Loucy (cell line): ENCODE measurements around the gene GRIA2.
"Not testable (repeated sequence)": the region's sequence is repeated elsewhere in the genome, so short reads cannot be mapped to it uniquely, and the experiment has no call there.

Source experiments
- H2AFZ ChIP-seq: fragments of 200-600 bp; sonication (generic); 2 replicates; pipeline ENCODE4 v1.6.0; 2016; ENCODE audit warnings: antibody characterized with exemption, mild to moderate bottlenecking, low read length, moderate library complexity
- H3F3A ChIP-seq: fragments of 200-600 bp; 2 replicates; pipeline ENCODE4 v1.6.0; 2016; ENCODE audit warnings: antibody characterized with exemption, low read depth, mild to moderate bottlenecking
- H3K27me3 ChIP-seq: fragments of 200-600 bp; sonication (generic); 2 replicates; pipeline ENCODE4 v1.6.1; 2014; ENCODE audit warnings: low read length, mild to moderate bottlenecking; ENCODE audit not compliant: insufficient read depth, poor library complexity, severe bottlenecking
- H3K36me3 ChIP-seq: fragments of 200-600 bp; sonication (generic); 2 replicates; pipeline ENCODE4 v1.6.1; 2016; ENCODE audit warnings: low read length; ENCODE audit not compliant: insufficient read depth
- H3K4me1 ChIP-seq: fragments of 200-600 bp; sonication (generic); 2 replicates; pipeline ENCODE4 v1.5.1; 2014; ENCODE audit warnings: low read length, mild to moderate bottlenecking; ENCODE audit not compliant: insufficient read depth, poor library complexity, severe bottlenecking
- H3K4me2 ChIP-seq: fragments of 200-600 bp; sonication (generic); 2 replicates; pipeline ENCODE4 v1.6.0; 2014; ENCODE audit warnings: antibody characterized with exemption, low read length, low read depth, mild to moderate bottlenecking; ENCODE audit not compliant: poor library complexity, severe bottlenecking
- H3K4me3 ChIP-seq: fragments of 200-600 bp; sonication (generic); 2 replicates; pipeline ENCODE4 v1.5.1; 2014; ENCODE audit warnings: low read length, mild to moderate bottlenecking, mixed read lengths; ENCODE audit not compliant: poor library complexity, severe bottlenecking
- H3K79me2 ChIP-seq: fragments of 200-600 bp; sonication (generic); 2 replicates; pipeline ENCODE4 v1.6.1; 2014; ENCODE audit warnings: low read length; ENCODE audit not compliant: insufficient read depth
- H3K9ac ChIP-seq: fragments of 200-600 bp; sonication (generic); 2 replicates; pipeline ENCODE4 v1.6.0; 2014; ENCODE audit warnings: mild to moderate bottlenecking, low read depth, low read length, moderate library complexity; ENCODE audit not compliant: poor library complexity, severe bottlenecking
- H3K9me2 ChIP-seq: fragments of 200-600 bp; sonication (generic); replicated peaks from 2 replicates; pipeline ENCODE4 v1.6.1; 2016; ENCODE audit warnings: low read depth, low read length, mixed read lengths
- H3K9me3 ChIP-seq: fragments of 200-600 bp; sonication (generic); 2 replicates; pipeline ENCODE4 v1.6.1; 2014; ENCODE audit warnings: mild to moderate bottlenecking, antibody characterized with exemption, low read length, low read depth; ENCODE audit not compliant: insufficient read depth
- H4K20me1 ChIP-seq: fragments of 200-600 bp; sonication (generic); 2 replicates; pipeline ENCODE4 v1.6.0; 2014; ENCODE audit warnings: antibody characterized with exemption, low read length, mild to moderate bottlenecking; ENCODE audit not compliant: insufficient read depth, poor library complexity, severe bottlenecking
- EZH2phosphoT487 ChIP-seq: fragments of 200-600 bp; IDR thresholded peaks from 2 replicates; pipeline ENCODE4 v1.6.1; 2018; ENCODE audit warnings: antibody characterized with exemption, mild to moderate bottlenecking, moderate library complexity, borderline replicate concordance
- TF ChIP-seq, protein P1 (sequence below): fragments of 200-600 bp; sonication (generic); conservative IDR thresholded peaks from 2 replicates; pipeline ENCODE4 v1.5.1; 2014; ENCODE audit warnings: mild to moderate bottlenecking, antibody characterized with exemption, low read length

GRIA2 gene

DNA sequence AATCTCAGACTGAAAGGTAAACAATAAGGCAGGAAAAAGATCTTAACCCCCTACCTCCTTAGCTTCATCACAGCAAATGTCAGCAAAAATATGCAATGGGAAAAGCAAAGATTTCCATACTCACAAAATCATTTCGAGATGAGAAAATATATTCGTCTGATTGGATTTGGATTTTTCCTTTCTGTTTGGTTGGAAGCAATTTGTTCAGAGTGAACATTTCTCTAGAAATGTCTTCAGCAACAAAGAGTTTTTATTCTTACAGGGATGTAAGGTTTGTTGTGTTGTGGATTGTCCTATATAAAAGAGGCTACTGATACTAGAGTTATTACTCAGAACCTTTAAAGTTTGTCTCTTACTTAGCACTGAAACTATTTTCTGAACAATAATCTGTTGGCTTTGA is 23.8 kb downstream of the GRIA2 start:
- H3F3A ChIP-seq = no peaks in the 10 kb centered on the region
- H3K9me3 ChIP-seq = no peaks in the 10 kb centered on the region
- no peak overlapping the region for H2AFZ ChIP-seq
- H3K4me2 ChIP-seq = no peak overlapping the region
- H3K4me3 ChIP-seq = no peak overlapping the region
- H3K9me2 ChIP-seq = no peaks in the 10 kb centered on the region; the same call in 1 of the 2 replicates
- H3K9ac ChIP-seq = no peak overlapping the region
- no peaks in the 10 kb centered on the region for H3K4me1 ChIP-seq
- no peaks in the 10 kb centered on the region for H4K20me1 ChIP-seq
- H3K27me3 ChIP-seq = no peaks in the 10 kb centered on the region
- no peaks in the 10 kb centered on the region for H3K79me2 ChIP-seq
- no peak for TF ChIP-seq EZH2phosphoT487
- TF ChIP-seq, protein P1, sequence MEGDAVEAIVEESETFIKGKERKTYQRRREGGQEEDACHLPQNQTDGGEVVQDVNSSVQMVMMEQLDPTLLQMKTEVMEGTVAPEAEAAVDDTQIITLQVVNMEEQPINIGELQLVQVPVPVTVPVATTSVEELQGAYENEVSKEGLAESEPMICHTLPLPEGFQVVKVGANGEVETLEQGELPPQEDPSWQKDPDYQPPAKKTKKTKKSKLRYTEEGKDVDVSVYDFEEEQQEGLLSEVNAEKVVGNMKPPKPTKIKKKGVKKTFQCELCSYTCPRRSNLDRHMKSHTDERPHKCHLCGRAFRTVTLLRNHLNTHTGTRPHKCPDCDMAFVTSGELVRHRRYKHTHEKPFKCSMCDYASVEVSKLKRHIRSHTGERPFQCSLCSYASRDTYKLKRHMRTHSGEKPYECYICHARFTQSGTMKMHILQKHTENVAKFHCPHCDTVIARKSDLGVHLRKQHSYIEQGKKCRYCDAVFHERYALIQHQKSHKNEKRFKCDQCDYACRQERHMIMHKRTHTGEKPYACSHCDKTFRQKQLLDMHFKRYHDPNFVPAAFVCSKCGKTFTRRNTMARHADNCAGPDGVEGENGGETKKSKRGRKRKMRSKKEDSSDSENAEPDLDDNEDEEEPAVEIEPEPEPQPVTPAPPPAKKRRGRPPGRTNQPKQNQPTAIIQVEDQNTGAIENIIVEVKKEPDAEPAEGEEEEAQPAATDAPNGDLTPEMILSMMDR = no peak
- H3K36me3 ChIP-seq = no peaks in the 10 kb centered on the region

DNA sequence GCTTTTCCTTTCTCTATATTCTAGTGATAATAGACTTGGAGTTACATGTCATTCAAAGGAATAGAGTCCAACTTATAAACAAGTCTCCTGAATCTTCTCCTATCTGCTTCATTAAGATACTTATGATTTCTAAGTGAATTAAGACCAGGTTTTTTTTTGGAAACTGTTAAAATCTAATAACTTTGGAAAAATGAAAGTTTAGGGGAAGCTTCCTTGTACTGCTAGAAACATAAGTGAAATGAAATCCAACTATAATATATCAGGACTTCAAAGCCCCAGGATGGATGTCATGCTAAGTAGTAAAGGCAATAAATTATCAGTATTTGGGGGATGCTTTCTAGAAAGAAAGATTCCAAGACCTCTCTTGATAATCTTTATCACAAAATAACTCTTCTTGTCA is 24.8 kb downstream of the GRIA2 start:
- Histone ChIP-seq H3K9me2 (no peaks in the 10 kb centered on the region; the same call in 1 of the 2 replicates), H3K4me1 (no peaks in the 10 kb centered on the region), H3K79me2 (no peaks in the 10 kb centered on the region), H3K27me3 (no peaks in the 10 kb centered on the region), H3F3A (no peaks in the 10 kb centered on the region), H3K9me3 (no peaks in the 10 kb centered on the region), H3K4me2 (no peak overlapping the region), H2AFZ (no peak overlapping the region), H4K20me1 (no peaks in the 10 kb centered on the region), H3K4me3 (no peak overlapping the region), H3K9ac (no peak overlapping the region), H3K36me3 (no peaks in the 10 kb centered on the region)
- TF ChIP-seq, protein P1 = no peak

DNA sequence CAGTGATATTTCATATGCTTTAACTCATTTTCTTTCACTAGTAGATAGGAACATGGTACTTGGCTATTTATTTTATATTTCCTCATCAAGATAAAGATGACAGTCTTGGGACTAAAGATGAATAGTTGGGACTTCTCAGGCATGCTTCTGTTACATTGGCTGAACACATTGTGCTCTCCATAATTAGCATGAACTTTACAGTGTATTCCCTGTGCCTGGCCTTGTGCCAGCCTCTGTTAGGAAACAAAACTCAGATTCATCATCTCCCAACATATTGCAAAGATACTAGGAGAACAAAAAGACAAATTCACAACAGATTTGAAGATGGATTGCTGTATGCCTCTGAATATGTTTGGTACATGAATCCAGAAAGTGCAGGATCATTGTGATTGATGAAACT is 26.4 kb downstream of the GRIA2 start:
- no peak overlapping the region for H3K4me3 ChIP-seq
- no peak overlapping the region for H3K4me2 ChIP-seq
- no peaks in the 10 kb centered on the region for H3K36me3 ChIP-seq
- H3K9me3 ChIP-seq = no peaks in the 10 kb centered on the region
- no peaks in the 10 kb centered on the region for H3K4me1 ChIP-seq
- H4K20me1 ChIP-seq = no peaks in the 10 kb centered on the region
- H3K9ac ChIP-seq = no peak overlapping the region
- H3K27me3 ChIP-seq = no peaks in the 10 kb centered on the region
- no peaks in the 10 kb centered on the region; the same call in 1 of the 2 replicates for H3K9me2 ChIP-seq
- TF ChIP-seq, protein P1 = no peak
- TF ChIP-seq EZH2phosphoT487 = no peak
- H2AFZ ChIP-seq = no peak overlapping the region
- H3K79me2 ChIP-seq = no peaks in the 10 kb centered on the region
- H3F3A ChIP-seq = no peaks in the 10 kb centered on the region

DNA sequence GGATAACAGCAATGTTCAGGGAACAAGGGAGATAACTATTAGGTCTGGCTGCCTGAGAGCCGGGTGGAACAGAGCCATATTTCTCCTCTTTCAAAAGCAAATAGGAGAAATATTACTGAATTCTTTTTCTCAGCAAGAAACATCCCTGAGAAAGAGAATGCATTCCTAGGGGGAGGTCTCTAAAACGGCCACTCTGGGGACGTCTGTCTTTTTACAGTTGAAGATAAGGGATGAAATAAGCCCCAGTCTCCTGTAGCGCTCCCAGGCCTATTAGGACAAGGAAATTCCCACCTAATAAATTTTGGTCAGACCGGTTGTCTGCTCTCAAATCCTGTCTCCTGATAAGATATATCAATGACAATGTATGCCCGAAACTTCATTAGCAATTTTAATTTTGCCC is 37.6 kb downstream of the GRIA2 start:
- H3K4me2 ChIP-seq, H3K27me3 ChIP-seq, H3K4me3 ChIP-seq, H4K20me1 ChIP-seq, H3K9me2 ChIP-seq, H3K4me1 ChIP-seq, H3K79me2 ChIP-seq, H3K36me3 ChIP-seq, H2AFZ ChIP-seq, H3F3A ChIP-seq, H3K9ac ChIP-seq, H3K9me3 ChIP-seq: not testable (repeated sequence)
